ENCODE results near the gene CHGA.
A peak's percentile ranks its signal among the peaks of the same experiment; 100 is the strongest.

Gene CHGA

GRCh38 chr14:92968291-92969020 lies 45.5 kb downstream of the CHGA start:
- Histone ChIP-seq H3K4me3 (ENCODE audit: low read length) (no peak overlapping the region), H3K9me3 (replicated peaks; ENCODE audit: low read length) (no peaks in the 10 kb centered on the region), H3K4me2 (ENCODE audit: low read length) (no peak overlapping the region), H3K4me1 (ENCODE audit: control insufficient read depth, insufficient read depth, low read length) (peaks cover 14% of the 10 kb centered on the region), H3K36me3 (ENCODE audit: insufficient read depth, low read length) (no peaks in the 10 kb centered on the region), H3K9ac (ENCODE audit: low read depth, low read length) (no peak overlapping the region), H3K27me3 (ENCODE audit: control insufficient read depth, insufficient read depth, low read length) (no peaks in the 10 kb centered on the region)

DNA sequence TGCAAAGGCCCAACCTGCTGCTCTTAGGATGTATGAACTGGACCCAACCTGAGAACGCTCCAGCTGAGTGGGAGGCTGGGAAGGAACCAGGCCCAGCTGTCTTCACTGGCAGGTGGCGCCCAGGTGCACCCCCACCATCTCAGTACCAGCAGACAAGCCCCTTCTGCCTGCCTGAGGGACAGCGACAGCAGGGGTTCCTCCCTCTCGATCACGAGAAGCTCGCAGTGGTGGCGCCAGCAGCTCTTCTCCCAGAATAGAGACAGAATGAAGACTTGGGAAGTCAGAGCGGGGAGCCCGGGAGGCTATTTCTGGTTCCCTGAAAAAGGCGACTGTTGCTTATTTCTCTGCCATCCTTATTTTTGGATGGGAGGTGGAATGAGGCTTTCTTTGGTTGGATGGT lies 46.5 kb downstream of the CHGA start:
- H3K9me3 ChIP-seq (replicated peaks; ENCODE audit: low read length): no peaks in the 10 kb centered on the region
- H3K4me1 ChIP-seq (ENCODE audit: control insufficient read depth, insufficient read depth, low read length): peaks cover 12% of the 10 kb centered on the region
- H3K4me2 ChIP-seq (ENCODE audit: low read length): no peak overlapping the region
- H3K36me3 ChIP-seq (ENCODE audit: insufficient read depth, low read length): no peaks in the 10 kb centered on the region
- no peaks in the 10 kb centered on the region for H3K27me3 ChIP-seq (ENCODE audit: control insufficient read depth, insufficient read depth, low read length)
- no peak overlapping the region for H3K4me3 ChIP-seq (ENCODE audit: low read length)
- H3K9ac ChIP-seq (ENCODE audit: low read depth, low read length): no peak overlapping the region

- H3K9me3 ChIP-seq (replicated peaks; ENCODE audit: low read length): no peaks in the 10 kb centered on the region
- no peak overlapping the region for H3K4me3 ChIP-seq (ENCODE audit: low read length)
- no peaks in the 10 kb centered on the region for H3K36me3 ChIP-seq (ENCODE audit: insufficient read depth, low read length)
- no peak overlapping the region for H3K9ac ChIP-seq (ENCODE audit: low read depth, low read length)
- no peaks in the 10 kb centered on the region for H3K27me3 ChIP-seq (ENCODE audit: control insufficient read depth, insufficient read depth, low read length)
- H3K4me2 ChIP-seq (ENCODE audit: low read length): no peak overlapping the region
- peaks cover 12% of the 10 kb centered on the region for H3K4me1 ChIP-seq (ENCODE audit: control insufficient read depth, insufficient read depth, low read length)
These were observed 46.9 kb downstream of the CHGA start for GRCh38 chr14:92969871-92970270.

- Histone ChIP-seq H3K9ac (ENCODE audit: low read depth, low read length) (no peak overlapping the region), H3K36me3 (ENCODE audit: insufficient read depth, low read length) (no peaks in the 10 kb centered on the region), H3K4me1 (ENCODE audit: control insufficient read depth, insufficient read depth, low read length) (peaks cover 12% of the 10 kb centered on the region), H3K27me3 (ENCODE audit: control insufficient read depth, insufficient read depth, low read length) (no peaks in the 10 kb centered on the region), H3K4me3 (ENCODE audit: low read length) (no peak overlapping the region), H3K4me2 (ENCODE audit: low read length) (no peak overlapping the region), H3K9me3 (replicated peaks; ENCODE audit: low read length) (no peaks in the 10 kb centered on the region)
These were observed 47.3 kb downstream of the CHGA start for GRCh38 chr14:92970271-92970670.

- no peaks in the 10 kb centered on the region for H3K36me3 ChIP-seq (ENCODE audit: insufficient read depth, low read length)
- H3K9ac ChIP-seq (ENCODE audit: low read depth, low read length): no peak overlapping the region
- no peak overlapping the region for H3K4me2 ChIP-seq (ENCODE audit: low read length)
- no peaks in the 10 kb centered on the region for H3K27me3 ChIP-seq (ENCODE audit: control insufficient read depth, insufficient read depth, low read length)
- peaks cover 2% of the 10 kb centered on the region for H3K9me3 ChIP-seq (replicated peaks; ENCODE audit: low read length)
- H3K4me3 ChIP-seq (ENCODE audit: low read length): no peak overlapping the region
- peaks cover 12% of the 10 kb centered on the region for H3K4me1 ChIP-seq (ENCODE audit: control insufficient read depth, insufficient read depth, low read length)
These were observed 48.7 kb downstream of the CHGA start for GRCh38 chr14:92971601-92972180.

- H3K27me3 ChIP-seq (ENCODE audit: control insufficient read depth, insufficient read depth, low read length): no peaks in the 10 kb centered on the region
- peaks cover 4% of the 10 kb centered on the region for H3K9me3 ChIP-seq (replicated peaks; ENCODE audit: low read length)
- no peak overlapping the region for H3K9ac ChIP-seq (ENCODE audit: low read depth, low read length)
- no peak overlapping the region for H3K4me3 ChIP-seq (ENCODE audit: low read length)
- peak overlapping the region; percentile 1 for H3K4me2 ChIP-seq (ENCODE audit: low read length)
- H3K4me1 ChIP-seq (ENCODE audit: control insufficient read depth, insufficient read depth, low read length): peaks cover 12% of the 10 kb centered on the region
- H3K36me3 ChIP-seq (ENCODE audit: insufficient read depth, low read length): no peaks in the 10 kb centered on the region
These were observed 50.4 kb downstream of the CHGA start for GRCh38 chr14:92973261-92973797.

DNA sequence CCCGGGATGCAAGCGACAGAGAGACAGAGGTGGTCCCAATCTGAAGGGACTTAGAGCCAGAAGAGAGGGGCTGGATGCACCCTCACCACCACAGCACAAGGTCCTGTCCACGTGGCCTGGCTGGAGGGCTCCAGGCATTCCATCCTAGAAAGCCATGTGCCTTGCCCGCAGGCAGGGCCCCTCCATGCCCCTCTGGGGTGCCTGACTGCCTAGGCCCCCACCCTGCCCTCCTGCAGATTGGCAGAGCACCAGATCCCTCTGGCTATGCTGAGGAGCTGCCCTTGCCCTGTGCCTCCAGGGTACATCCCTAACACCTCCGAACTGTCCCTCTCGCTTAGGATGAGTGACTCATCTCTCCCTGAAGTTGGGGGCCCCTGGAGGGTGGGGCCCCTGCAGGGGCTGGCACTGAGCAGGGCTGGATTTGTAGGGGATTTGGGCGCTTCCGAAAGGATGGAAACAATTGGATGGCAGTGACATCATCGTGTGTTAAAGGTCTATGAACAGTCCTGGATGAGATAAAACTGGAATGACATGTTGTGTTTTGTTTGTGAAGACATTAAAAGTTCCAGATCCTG lies 50.9 kb downstream of the CHGA start:
- peak overlapping the region; percentile 1 for H3K4me2 ChIP-seq (ENCODE audit: low read length)
- H3K4me1 ChIP-seq (ENCODE audit: control insufficient read depth, insufficient read depth, low read length): peaks cover 12% of the 10 kb centered on the region
- H3K4me3 ChIP-seq (ENCODE audit: low read length): no peak overlapping the region
- peaks cover 4% of the 10 kb centered on the region for H3K9me3 ChIP-seq (replicated peaks; ENCODE audit: low read length)
- no peak overlapping the region for H3K9ac ChIP-seq (ENCODE audit: low read depth, low read length)
- no peaks in the 10 kb centered on the region for H3K27me3 ChIP-seq (ENCODE audit: control insufficient read depth, insufficient read depth, low read length)
- no peaks in the 10 kb centered on the region for H3K36me3 ChIP-seq (ENCODE audit: insufficient read depth, low read length)

DNA sequence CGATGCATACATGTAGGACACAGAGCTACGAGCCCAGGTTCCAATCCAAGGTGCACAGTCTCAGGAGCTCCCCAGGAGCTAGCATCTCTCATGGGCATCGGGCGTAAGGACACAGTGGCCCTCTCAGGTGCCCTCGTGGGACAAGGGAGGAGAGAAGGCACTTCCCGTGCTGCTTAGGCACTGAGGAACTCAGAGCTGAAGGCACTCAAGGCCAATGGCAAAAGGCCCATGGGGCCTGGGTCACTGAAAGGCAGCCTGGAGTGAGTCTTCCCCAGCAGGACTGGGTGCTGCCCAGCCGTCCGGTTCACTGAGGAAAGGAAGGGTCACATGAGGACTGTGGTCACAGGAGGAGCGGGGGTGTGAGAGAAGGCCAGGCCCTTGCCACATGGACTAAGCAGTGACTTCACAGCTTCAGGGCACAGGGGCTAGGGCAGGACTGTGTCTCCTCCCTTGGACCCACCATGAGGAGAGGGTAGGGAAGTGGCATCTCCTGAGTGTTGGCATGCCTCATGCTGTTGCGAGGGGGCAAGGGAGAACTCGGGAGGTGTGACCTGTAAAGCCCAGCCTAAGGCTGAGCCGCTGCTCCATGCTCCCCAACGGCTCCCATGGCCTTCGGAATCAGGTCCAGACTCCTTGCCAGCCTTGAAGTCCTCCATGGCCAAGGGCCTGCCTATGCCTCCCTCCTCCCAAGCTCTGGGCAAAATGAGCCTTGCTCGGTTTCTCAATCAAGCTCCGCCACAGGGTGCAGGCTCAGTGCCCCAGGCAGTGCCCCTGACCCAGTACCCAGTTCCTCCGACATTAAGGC lies 51.8 kb downstream of the CHGA start:
- H3K9ac ChIP-seq (ENCODE audit: low read depth, low read length): no peak overlapping the region
- no peak overlapping the region for H3K4me2 ChIP-seq (ENCODE audit: low read length)
- peaks cover 4% of the 10 kb centered on the region for H3K9me3 ChIP-seq (replicated peaks; ENCODE audit: low read length)
- no peaks in the 10 kb centered on the region for H3K36me3 ChIP-seq (ENCODE audit: insufficient read depth, low read length)
- H3K27me3 ChIP-seq (ENCODE audit: control insufficient read depth, insufficient read depth, low read length): no peaks in the 10 kb centered on the region
- H3K4me3 ChIP-seq (ENCODE audit: low read length): no peak overlapping the region
- peaks cover 12% of the 10 kb centered on the region for H3K4me1 ChIP-seq (ENCODE audit: control insufficient read depth, insufficient read depth, low read length)

GRCh38 chr14:92976268-92976667 lies 53.3 kb downstream of the CHGA start:
- Histone ChIP-seq H3K27me3 (ENCODE audit: control insufficient read depth, insufficient read depth, low read length) (no peaks in the 10 kb centered on the region), H3K36me3 (ENCODE audit: insufficient read depth, low read length) (no peaks in the 10 kb centered on the region), H3K9ac (ENCODE audit: low read depth, low read length) (no peak overlapping the region), H3K4me1 (ENCODE audit: control insufficient read depth, insufficient read depth, low read length) (peaks cover 12% of the 10 kb centered on the region), H3K4me2 (ENCODE audit: low read length) (no peak overlapping the region), H3K4me3 (ENCODE audit: low read length) (no peak overlapping the region), H3K9me3 (replicated peaks; ENCODE audit: low read length) (peaks cover 4% of the 10 kb centered on the region)

- H3K9ac ChIP-seq (ENCODE audit: low read depth, low read length): no peak overlapping the region
- no peak overlapping the region for H3K4me3 ChIP-seq (ENCODE audit: low read length)
- no peaks in the 10 kb centered on the region for H3K27me3 ChIP-seq (ENCODE audit: control insufficient read depth, insufficient read depth, low read length)
- H3K4me1 ChIP-seq (ENCODE audit: control insufficient read depth, insufficient read depth, low read length): peaks cover 14% of the 10 kb centered on the region
- no peaks in the 10 kb centered on the region for H3K36me3 ChIP-seq (ENCODE audit: insufficient read depth, low read length)
- H3K9me3 ChIP-seq (replicated peaks; ENCODE audit: low read length): peaks cover 4% of the 10 kb centered on the region
- no peak overlapping the region for H3K4me2 ChIP-seq (ENCODE audit: low read length)
These were observed 55.5 kb downstream of the CHGA start for GRCh38 chr14:92978229-92979021.

DNA sequence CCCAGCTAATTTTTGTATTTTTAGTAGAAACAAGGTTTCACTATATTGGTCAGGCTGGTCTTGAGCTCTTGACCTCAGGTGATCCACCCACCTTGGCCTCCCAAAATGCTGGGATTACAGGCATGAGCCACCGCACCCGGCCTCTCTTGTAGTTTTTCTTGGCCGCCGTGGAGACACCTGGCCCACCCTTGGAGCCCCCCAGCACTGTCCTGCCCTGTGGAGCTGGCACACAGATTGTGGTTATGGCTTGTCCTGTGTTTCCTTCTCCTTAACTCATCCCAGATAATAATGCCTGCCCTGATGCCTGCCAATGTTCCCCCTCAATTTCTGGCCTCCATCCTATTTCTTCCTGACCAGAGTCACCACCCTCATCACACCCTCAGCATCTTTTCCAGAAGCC lies 57.9 kb downstream of the CHGA start:
- peaks cover 14% of the 10 kb centered on the region for H3K4me1 ChIP-seq (ENCODE audit: control insufficient read depth, insufficient read depth, low read length)
- peaks cover 4% of the 10 kb centered on the region for H3K9me3 ChIP-seq (replicated peaks; ENCODE audit: low read length)
- H3K4me3 ChIP-seq (ENCODE audit: low read length): no peak overlapping the region
- no peaks in the 10 kb centered on the region for H3K36me3 ChIP-seq (ENCODE audit: insufficient read depth, low read length)
- no peaks in the 10 kb centered on the region for H3K27me3 ChIP-seq (ENCODE audit: control insufficient read depth, insufficient read depth, low read length)
- H3K4me2 ChIP-seq (ENCODE audit: low read length): no peak overlapping the region
- no peak overlapping the region for H3K9ac ChIP-seq (ENCODE audit: low read depth, low read length)
